H1 (cell line): ENCODE results near the gene RAB36. TPM values are rescaled to one million over a fixed set of nuclear protein-coding genes. Genes with fewer than 3 reads are reported as not detected.

Source experiments
- CHD7 ChIP-seq: fragments of 300-600 bp; sonication (generic); IDR thresholded peaks from 2 replicates; pipeline ENCODE4 v1.7.1; 2012; ENCODE audit warnings: low read length, moderate library complexity, mild to moderate bottlenecking, inconsistent platforms; ENCODE audit not compliant: insufficient replicate concordance
- CREB1 ChIP-seq: IDR thresholded peaks from 2 replicates; pipeline ENCODE4 v1.6.1; 2012; ENCODE audit warnings: inconsistent platforms
- CTBP2 ChIP-seq: IDR thresholded peaks from 2 replicates; pipeline ENCODE4 v1.7.0; 2011; ENCODE audit warnings: borderline replicate concordance, mild to moderate bottlenecking, moderate library complexity, mixed read lengths, low read length; ENCODE audit not compliant: insufficient read depth, insufficient read length
- CTCF ChIP-seq, 3 experiments: IDR thresholded peaks; 1 replicate in 2 of 3; 2 replicates in 1 of 3; pipeline versions ENCODE4 v1.5.1 to v1.6.1; 2011; ENCODE audit warnings: low read length in 3 of 3, mild to moderate bottlenecking in 3 of 3, inconsistent platforms in 2 of 3, low read depth in 1 of 3, moderate library complexity in 1 of 3; ENCODE audit not compliant: insufficient read depth in 1 of 3; ENCODE audit errors: control extremely low read depth in 1 of 3
- MAFK ChIP-seq: IDR thresholded peaks from 2 replicates; pipeline ENCODE4 v1.6.1; 2012; ENCODE audit warnings: low read depth, mild to moderate bottlenecking, improper control_type of control experiment, low read length
- RXRA ChIP-seq: IDR thresholded peaks from 2 replicates; pipeline ENCODE4 v1.6.1; 2011; ENCODE audit warnings: low read depth, mild to moderate bottlenecking, low read length, moderate library complexity; ENCODE audit not compliant: insufficient read depth
- polyA plus RNA-seq, 7 experiments: library from polyadenylated mRNA; depleted of rRNA in 3 of 7; stranded (reverse) in 5 of 7; unstranded in 2 of 7; fragments of >200 nt in 5 of 7; fragments of 200-250 nt in 2 of 7; gene quantifications; 1 replicate in 5 of 7; 2 replicates in 1 of 7; 4 replicates in 1 of 7; pipeline versions ENCODE4 v1.2.1 to v1.2.3, GENCODE V29; 2011 to 2013; ENCODE audit warnings: missing spikeins in 2 of 7, mixed read lengths in 2 of 7
- total RNA-seq: library from RNA; stranded (reverse); fragmentation: NEBNext Ultra II Directional; extraction: Animal tissue kit (Norgen Biotek cat#: 25700); gene quantifications from 2 replicates; pipeline ENCODE4 v1.2.1, GENCODE V29; 2021

The RAB36 gene
- total and polyA plus RNA-seq, 2 of the 8 experiments (the other 6 are each of a cell fraction or from before 2014, with no cell fraction given) = 1.0 to 1.5 TPM

- TF ChIP-seq CREB1 (no peak), MAFK (no peak), RXRA (no peak), CTCF (IDR thresholded peaks at IDR 0.05; ENCODE audit: control extremely low read depth in 1 of 3, insufficient read depth in 1 of 3, low read depth in 1 of 3, low read length in 3 of 3) (no peak), CTBP2 (no peak), CHD7 (no peak)
Observed at GRCh38 chr22:23124611-23125511, 20.4 kb upstream of the RAB36 start (continued).
